GM23248 (cell line): Measurements from ENCODE around the gene NME2. TPM values are rescaled to one million over a fixed set of nuclear protein-coding genes. Genes with fewer than 3 reads are reported as not detected.

Experiments used
- DNase-seq: peaks from one replicate; pipeline ENCODE4 v3.0.0-alpha.2; 2015
- H2AFZ ChIP-seq: fragments of 200-600 bp; sonication (generic); 2 replicates; pipeline ENCODE4 v1.6.1; 2016; ENCODE audit warnings: antibody characterized with exemption
- H3F3A ChIP-seq: fragments of 200-600 bp; sonication (generic); 2 replicates; pipeline ENCODE4 v1.6.1; 2016; ENCODE audit warnings: mild to moderate bottlenecking, antibody characterized with exemption, mixed run types; ENCODE audit not compliant: insufficient read depth
- H3K27ac ChIP-seq: fragments of 200-600 bp; sonication (generic); 2 replicates; pipeline ENCODE4 v1.5.1; 2016; ENCODE audit warnings: mild to moderate bottlenecking
- H3K27me3 ChIP-seq: fragments of 200-600 bp; sonication (generic); replicated peaks from 2 replicates; pipeline ENCODE4 v1.6.1; 2016; ENCODE audit warnings: mild to moderate bottlenecking; ENCODE audit not compliant: insufficient read depth
- H3K36me3 ChIP-seq: fragments of 200-600 bp; sonication (generic); 2 replicates; pipeline ENCODE4 v1.6.1; 2016; ENCODE audit warnings: low read depth, mild to moderate bottlenecking
- H3K4me1 ChIP-seq: fragments of 200-600 bp; sonication (generic); 2 replicates; pipeline ENCODE4 v1.6.1; 2016; ENCODE audit warnings: mild to moderate bottlenecking; ENCODE audit not compliant: insufficient read depth
- H3K4me2 ChIP-seq: fragments of 200-600 bp; sonication (generic); one replicate; pipeline ENCODE4 v1.6.1; 2016; ENCODE audit warnings: mild to moderate bottlenecking; ENCODE audit not compliant: unreplicated experiment
- H3K4me3 ChIP-seq: fragments of 200-600 bp; sonication (generic); 2 replicates; pipeline ENCODE4 v1.5.1; 2016; ENCODE audit warnings: mild to moderate bottlenecking
- H3K79me2 ChIP-seq: fragments of 200-600 bp; sonication (generic); 2 replicates; pipeline ENCODE4 v1.6.1; 2016; ENCODE audit warnings: mild to moderate bottlenecking; ENCODE audit not compliant: insufficient read depth
- H3K9ac ChIP-seq: fragments of 200-600 bp; sonication (generic); 2 replicates; pipeline ENCODE4 v1.6.1; 2016; ENCODE audit warnings: mild to moderate bottlenecking
- H3K9me2 ChIP-seq: fragments of 200-600 bp; sonication (generic); 2 replicates; pipeline ENCODE4 v1.6.1; 2016; ENCODE audit warnings: mixed run types, mild to moderate bottlenecking, moderate library complexity; ENCODE audit not compliant: insufficient read depth
- H3K9me3 ChIP-seq: fragments of 200-600 bp; sonication (generic); one replicate; pipeline ENCODE4 v1.6.1; 2017; ENCODE audit warnings: low read depth
- H4K20me1 ChIP-seq: fragments of 200-600 bp; sonication (generic); 2 replicates; pipeline ENCODE4 v1.6.0; 2016; ENCODE audit not compliant: insufficient read depth
- EZH2 ChIP-seq: fragments of 200-600 bp; sonication (generic); IDR thresholded peaks from 2 replicates; pipeline ENCODE4 v1.6.1; 2018; ENCODE audit warnings: antibody characterized with exemption, mild to moderate bottlenecking; ENCODE audit not compliant: insufficient read depth, poor library complexity, severe bottlenecking
- EZH2phosphoT487 ChIP-seq: fragments of 200-600 bp; sonication (generic); IDR thresholded peaks from 2 replicates; pipeline ENCODE4 v1.6.1; 2018; ENCODE audit warnings: antibody characterized with exemption, moderate library complexity, mild to moderate bottlenecking, low read depth; ENCODE audit not compliant: insufficient read depth
- WGBS, 2 experiments: methylation state at CpG; one replicate each; pipeline ENCODE4 v1.1.6; 2015 to 2017; ENCODE audit warnings: low lambda C conversion rate in 2 of 2, low coverage in 1 of 2; ENCODE audit errors: missing lambda C conversion rate in 2 of 2; 5-methylcytosine and 5-hydroxymethylcytosine counted together
- in situ Hi-C: fragments of 300-500 bp; cut with MboI; formaldehyde crosslinking; loops from 2 replicates; pipeline ENCODE4 v1.15.0; 2020
- polyA plus RNA-seq: library from polyadenylated mRNA; unstranded; fragments of >200 nt; fragmentation: Nextera tagmentation; extraction: Ambion mirVana; gene quantifications from 2 replicates; pipeline ENCODE4 v1.2.1, GENCODE V29; 2016
- total RNA-seq: library from RNA; depleted of rRNA; stranded (reverse); fragments of >200 nt; shearing (Covaris generic); gene quantifications from 2 replicates; pipeline ENCODE4 v1.2.3, GENCODE V29; 2014

Gene NME2
- total and polyA plus RNA-seq, 2 experiments from 2014 or later, result 673 to 933 TPM

GRCh38 chr17:51188271-51188833 lies 22.1 kb downstream of the NME2 start:
- Histone ChIP-seq H3K27ac (no peak overlapping the region), H3K4me1 (no peaks in the 10 kb centered on the region), H3K9ac (no peak overlapping the region), H3K4me3 (no peak overlapping the region), H3K79me2 (no peaks in the 10 kb centered on the region), H2AFZ (no peak overlapping the region), H3K27me3 (no peaks in the 10 kb centered on the region), H3F3A (peaks cover 6% of the 10 kb centered on the region; the same call in 1 of the 2 replicates), H3K9me2 (no peaks in the 10 kb centered on the region), H3K36me3 (peaks cover 41% of the 10 kb centered on the region), H3K4me2 (no peak overlapping the region), H3K9me3 (no peaks in the 10 kb centered on the region), H4K20me1 (peaks cover 3% of the 10 kb centered on the region; the same call in 1 of the 2 replicates)
- DNase-seq, result no peak
- in situ Hi-C loops, result no loop called here
- no peak for TF ChIP-seq EZH2
- TF ChIP-seq EZH2phosphoT487, result no peak
- 65 to 67% methylated on average over 8 to 9 of the region's 9 CpGs for WGBS, 2 experiments

DNA sequence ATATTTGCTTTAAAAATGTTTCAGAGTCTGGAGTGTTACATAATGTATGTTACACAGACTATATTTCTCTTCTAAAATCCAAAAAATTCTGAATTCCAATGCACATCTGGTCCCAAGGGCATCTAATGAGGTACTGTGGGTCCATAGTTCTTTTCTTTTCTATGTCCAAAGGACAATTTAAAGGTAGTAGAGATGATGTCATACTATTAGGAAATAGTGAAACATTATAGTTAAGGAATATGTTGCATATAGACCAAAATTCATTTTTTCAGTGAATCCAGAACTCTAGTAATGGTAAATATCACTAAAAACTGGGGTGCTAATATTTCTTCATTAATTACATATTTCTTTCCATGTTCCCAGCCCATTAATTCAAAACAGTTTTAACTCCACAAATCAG lies 23.0 kb downstream of the NME2 start:
- Histone ChIP-seq H2AFZ (no peak overlapping the region), H3K9me2 (no peaks in the 10 kb centered on the region), H3K9me3 (no peaks in the 10 kb centered on the region), H3K4me1 (no peaks in the 10 kb centered on the region), H3K27ac (no peak overlapping the region), H3K36me3 (peaks cover 37% of the 10 kb centered on the region), H3K79me2 (no peaks in the 10 kb centered on the region), H3K27me3 (no peaks in the 10 kb centered on the region), H3F3A (peaks cover 6% of the 10 kb centered on the region; the same call in 1 of the 2 replicates), H3K9ac (no peak overlapping the region), H3K4me2 (no peak overlapping the region), H4K20me1 (peaks cover 3% of the 10 kb centered on the region; the same call in 1 of the 2 replicates), H3K4me3 (no peak overlapping the region)
- TF ChIP-seq EZH2phosphoT487, result no peak
- no peak for TF ChIP-seq EZH2
- DNase-seq, result no peak
- in situ Hi-C loops, result no loop called here

DNA sequence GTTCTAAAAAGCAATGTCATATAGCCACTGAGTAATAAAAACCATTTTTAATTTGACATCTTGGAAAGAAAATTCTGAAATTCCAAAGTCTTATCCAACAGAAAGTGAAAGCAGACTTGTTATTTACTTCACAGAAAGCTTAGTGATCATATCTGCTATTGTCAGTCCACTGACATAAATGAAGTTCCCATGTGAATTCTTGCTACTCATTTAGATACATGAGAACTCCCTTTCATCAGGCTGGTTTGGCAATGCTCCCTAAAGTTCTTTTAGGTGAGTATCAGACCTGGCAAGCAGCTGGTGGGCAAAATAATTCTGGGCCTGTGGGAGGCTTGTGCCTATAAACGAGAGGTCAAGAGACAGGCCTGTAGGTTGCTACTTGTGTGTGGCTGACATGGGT lies 23.4 kb downstream of the NME2 start:
- Histone ChIP-seq H2AFZ (no peak overlapping the region), H3K9me2 (no peaks in the 10 kb centered on the region), H3K4me1 (no peaks in the 10 kb centered on the region), H3K27ac (no peak overlapping the region), H3K9ac (no peak overlapping the region), H3F3A (peaks cover 6% of the 10 kb centered on the region; the same call in 1 of the 2 replicates), H3K4me3 (no peak overlapping the region), H3K4me2 (no peak overlapping the region), H3K27me3 (no peaks in the 10 kb centered on the region), H3K9me3 (no peaks in the 10 kb centered on the region), H3K79me2 (no peaks in the 10 kb centered on the region), H3K36me3 (peaks cover 33% of the 10 kb centered on the region), H4K20me1 (peaks cover 3% of the 10 kb centered on the region; the same call in 1 of the 2 replicates)
- DNase-seq, result no peak
- in situ Hi-C loops, result no loop called here
- 33 to 53% methylated on average over 1 of the region's 1 CpG for WGBS, 2 experiments
- TF ChIP-seq EZH2phosphoT487, result no peak
- TF ChIP-seq EZH2, result no peak

GRCh38 chr17:51191895-51192294 lies 25.7 kb downstream of the NME2 start:
- Histone ChIP-seq H3K79me2 (no peaks in the 10 kb centered on the region), H3F3A (no peaks in the 10 kb centered on the region)
- no peak for DNase-seq

GRCh38 chr17:51197754-51198153 lies 31.5 kb downstream of the NME2 start:
- 97% methylated on average over 3 of the region's 4 CpGs for WGBS, 2 experiments
- no peaks in the 10 kb centered on the region for H3K9me2 ChIP-seq

More at GRCh38 chr17:51191895-51192294, 25.7 kb downstream of the NME2 start:
- TF ChIP-seq EZH2phosphoT487, result no peak
- no peak for TF ChIP-seq EZH2
- H3K9me3 ChIP-seq, result no peaks in the 10 kb centered on the region
- no peak overlapping the region for H3K27ac ChIP-seq
- 66 to 72% methylated on average over 2 of the region's 2 CpGs for WGBS, 2 experiments
- H3K4me2 ChIP-seq, result no peak overlapping the region
- H3K4me1 ChIP-seq, result no peaks in the 10 kb centered on the region
- peaks cover 30% of the 10 kb centered on the region for H3K36me3 ChIP-seq
- in situ Hi-C loops, result no loop called here
- H3K4me3 ChIP-seq, result no peak overlapping the region
- no peaks in the 10 kb centered on the region for H3K27me3 ChIP-seq
- H3K9me2 ChIP-seq, result no peaks in the 10 kb centered on the region
- no peak overlapping the region for H3K9ac ChIP-seq
- H4K20me1 ChIP-seq, result peaks cover 3% of the 10 kb centered on the region; the same call in 1 of the 2 replicates
- no peak overlapping the region for H2AFZ ChIP-seq

More at GRCh38 chr17:51197754-51198153, 31.5 kb downstream of the NME2 start:
- Histone ChIP-seq H3F3A (no peaks in the 10 kb centered on the region), H2AFZ (no peak overlapping the region), H3K27ac (no peak overlapping the region), H3K4me2 (no peak overlapping the region), H3K36me3 (peaks cover 41% of the 10 kb centered on the region), H3K9me3 (no peaks in the 10 kb centered on the region), H3K9ac (no peak overlapping the region), H3K79me2 (no peaks in the 10 kb centered on the region), H4K20me1 (no peaks in the 10 kb centered on the region), H3K4me3 (no peak overlapping the region), H3K27me3 (no peaks in the 10 kb centered on the region), H3K4me1 (no peaks in the 10 kb centered on the region)
- TF ChIP-seq EZH2phosphoT487, result no peak
- no peak for TF ChIP-seq EZH2
- in situ Hi-C loops, result no loop called here
- no peak for DNase-seq
